ENCODE data around the gene PAGR1. TPM values are rescaled to one million over a fixed set of nuclear protein-coding genes. Genes with fewer than 3 reads are reported as not detected.

The PAGR1 gene
- 32.1 and 32.6 TPM in 2 replicates for total RNA-seq

GRCh38 chr16:29815793-29816693 lies at the start of gene PAGR1:
TSS of gene PAGR1 (plus strand) at chr16:29816152. CDS start at chr16:29816526, 374 bp downstream.

GRCh38 chr16:29777576-29778350 lies 38.2 kb upstream of the PAGR1 start, which contains the start of gene ZG16:
TSS of gene ZG16 (plus strand) at chr16:29778256. CDS start at chr16:29779267, 1,011 bp downstream.

DNA sequence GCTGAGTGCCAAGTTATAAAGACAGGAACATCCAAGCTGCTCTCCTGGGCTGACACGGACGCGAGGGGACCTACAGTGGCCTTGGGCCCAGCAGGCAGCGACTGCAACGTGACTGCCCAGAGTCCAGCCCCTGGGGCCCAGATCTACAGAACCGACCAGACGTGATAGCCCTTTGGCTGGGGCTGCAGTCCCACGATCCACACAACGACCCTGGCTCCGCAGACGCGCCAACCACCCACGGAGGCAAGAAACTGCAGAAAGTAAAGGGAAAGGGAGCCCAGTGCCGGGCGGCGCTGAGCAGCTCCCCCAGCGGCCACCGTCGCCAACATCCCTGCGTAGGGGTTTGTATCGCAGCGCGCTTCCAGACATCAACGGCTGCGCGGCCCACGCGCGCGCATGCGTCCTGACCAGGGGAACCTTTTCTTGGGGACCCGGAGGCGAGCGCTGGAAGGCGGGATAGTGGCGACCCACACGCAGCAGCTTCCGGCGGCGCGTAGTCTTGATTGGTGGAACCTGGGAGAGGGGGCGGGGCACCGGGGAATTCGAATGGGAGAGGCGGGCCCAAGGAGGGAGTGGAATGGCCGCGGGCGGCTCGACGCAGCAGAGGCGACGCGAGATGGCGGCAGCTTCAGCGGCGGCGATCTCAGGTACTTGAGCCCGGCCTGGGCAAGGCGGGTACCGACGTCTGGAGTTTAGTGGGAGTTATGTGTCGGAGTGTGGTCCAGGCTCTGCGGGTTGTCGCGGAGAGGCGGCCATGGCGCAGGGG lies 25.6 kb upstream of the PAGR1 start, which contains the start of gene KIF22:
TSS of gene KIF22 (plus strand) at position 569 of the 766 bp plus-strand sequence. CDS start at position 578, 9 bp downstream.

DNA sequence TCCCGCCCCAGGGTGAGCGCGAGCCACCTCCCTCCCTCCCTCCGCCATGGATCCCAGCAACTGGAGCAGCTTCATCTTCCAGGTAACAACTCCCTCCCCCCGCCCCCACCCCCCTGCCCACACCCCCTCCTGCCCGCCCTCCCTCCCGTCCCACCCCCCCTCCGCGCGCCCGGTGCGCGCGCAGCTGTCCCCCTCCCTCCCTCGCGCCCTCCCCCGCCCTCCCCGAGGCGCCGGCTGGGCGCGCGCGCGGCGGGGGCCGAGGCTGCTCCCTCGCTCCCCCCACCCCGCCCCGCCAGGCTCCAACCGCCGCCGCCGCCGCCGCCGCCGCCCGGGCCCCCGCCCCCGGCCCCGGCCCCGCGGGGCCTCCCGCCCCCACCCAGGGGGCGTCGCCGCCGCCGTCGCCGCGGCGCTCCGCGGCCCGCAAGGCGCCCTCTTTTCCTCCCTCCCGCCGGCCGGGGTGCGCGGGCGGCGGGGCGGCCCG lies 9.8 kb upstream of the PAGR1 start, which contains the start of gene MAZ:
TSS of gene MAZ (plus strand) at position 431 of the 481 bp plus-strand sequence. CDS start 173 bp downstream, outside the sequence.

DNA sequence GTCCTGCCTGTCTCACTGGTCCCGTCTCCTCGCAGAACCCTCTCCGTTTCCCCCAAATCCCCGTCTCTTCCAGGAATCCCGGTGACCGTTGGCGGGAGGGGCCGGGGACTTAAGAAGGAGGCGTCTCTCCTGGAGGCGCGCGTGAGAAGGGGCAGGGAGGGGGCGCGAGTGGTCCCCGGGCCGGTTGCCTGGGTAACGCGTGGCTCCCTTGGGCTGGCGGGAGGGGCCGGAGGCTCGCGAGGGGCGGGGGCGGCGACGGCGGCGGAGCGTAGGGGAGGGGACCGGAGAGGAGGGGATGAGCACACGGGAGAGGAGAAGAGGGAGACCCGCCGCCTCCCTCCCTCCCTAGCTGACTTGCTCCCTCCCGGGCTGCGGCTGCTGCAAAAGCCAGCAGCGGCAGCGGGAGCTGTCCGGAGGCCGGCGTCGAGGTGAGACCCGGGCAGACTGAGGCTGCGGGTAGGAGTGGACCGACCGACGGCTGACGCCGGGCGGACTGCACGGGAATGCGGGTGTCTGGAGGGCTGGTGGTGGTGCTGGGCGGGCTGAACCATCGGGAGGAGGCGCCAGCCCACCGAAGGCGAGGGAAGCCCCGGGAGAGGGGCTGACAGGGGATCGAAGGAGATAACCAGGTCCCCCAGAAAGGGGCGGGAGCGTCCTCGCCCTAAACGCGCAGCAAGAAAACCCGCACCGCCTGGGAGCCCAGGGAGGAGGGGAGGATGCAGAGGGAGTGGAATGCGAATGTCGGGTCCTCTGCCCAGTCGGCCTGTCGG lies 3.9 kb upstream of the PAGR1 start, which contains the start of gene PRRT2:
TSS of gene PRRT2 (plus strand) at position 298 of the 770 bp plus-strand sequence. CDS start 862 bp downstream, outside the sequence.

GRCh38 chr16:29820271-29820701 lies 4.3 kb downstream of the PAGR1 start, which contains the start of gene MVP:
TSS of gene MVP (plus strand) at chr16:29820462. CDS start at chr16:29830550, 10,088 bp downstream.

DNA sequence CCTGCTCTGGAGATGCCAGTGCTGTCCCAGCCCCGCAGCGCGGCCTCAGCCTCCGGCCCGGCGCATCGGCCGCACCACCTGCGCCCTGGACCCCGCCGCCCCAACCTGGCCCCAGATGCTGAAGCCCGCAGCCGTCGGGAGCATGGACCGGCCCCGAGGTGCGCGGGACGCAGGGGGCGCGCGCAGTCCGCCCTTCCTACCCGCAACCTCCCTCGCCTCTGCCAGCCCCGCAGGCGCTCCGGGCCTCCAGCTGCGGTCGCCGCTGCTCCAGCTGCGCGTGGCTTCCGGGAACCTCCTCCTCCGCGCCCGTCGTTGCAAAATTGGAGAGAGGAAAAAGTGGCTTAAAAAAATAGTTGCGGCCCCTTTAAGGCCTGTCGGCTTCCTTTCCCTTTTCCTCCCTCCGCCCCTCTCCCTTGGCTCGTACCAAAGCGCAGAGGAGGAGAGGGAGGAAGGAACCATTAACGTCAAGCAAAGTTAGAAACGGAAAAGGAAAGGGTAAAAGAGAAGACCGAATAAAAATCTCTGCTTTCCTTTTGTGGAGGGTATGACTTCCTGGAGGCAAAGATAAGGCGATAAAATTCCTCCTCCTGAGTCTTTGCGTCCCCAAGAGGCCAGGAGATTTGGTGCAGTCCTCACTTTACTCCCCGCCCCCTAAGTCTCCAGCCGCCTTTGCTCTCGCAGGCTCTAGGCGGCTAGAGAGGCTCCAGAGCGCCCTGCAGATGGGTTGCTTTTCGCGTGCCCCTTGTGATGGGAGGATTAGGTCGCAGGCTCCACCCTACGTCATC lies 47.1 kb downstream of the PAGR1 start, which contains the start of gene CDIPT:
TSS of gene CDIPT (minus strand) at position 343 of the 785 bp plus-strand sequence. CDS start 369 bp downstream, outside the sequence.

Other genes starting within 250 kb of the PAGR1 start
- not detected in 2 replicates for gene SPN, start 152.9 kb upstream of the PAGR1 start, total RNA-seq
- 219 and 276 TPM in 2 replicates for gene QPRT, start 137.0 kb upstream of the PAGR1 start, total RNA-seq
- not detected in 2 replicates for gene C16orf54, start 70.2 kb upstream of the PAGR1 start, total RNA-seq
- gene ZG16, start 37.9 kb upstream of the PAGR1 start, total RNA-seq: not detected in 2 replicates
- 64.2 and 82.5 TPM in 2 replicates for gene KIF22, start 25.4 kb upstream of the PAGR1 start, total RNA-seq
- gene MAZ, start 9.6 kb upstream of the PAGR1 start, total RNA-seq: 161 and 174 TPM in 2 replicates
- gene PRRT2, start 4.0 kb upstream of the PAGR1 start, total RNA-seq: not detected in 2 replicates
- 367 and 369 TPM in 2 replicates for gene MVP, start 4.3 kb downstream of the PAGR1 start, total RNA-seq
- 101 and 105 TPM in 2 replicates for gene CDIPT, start 47.1 kb downstream of the PAGR1 start, total RNA-seq
- 7.1 and 17.9 TPM in 2 replicates for gene SEZ6L2, start 83.4 kb downstream of the PAGR1 start, total RNA-seq
- 8.1 and 11.5 TPM in 2 replicates for gene ASPHD1, start 84.3 kb downstream of the PAGR1 start, total RNA-seq
- gene KCTD13, start 110.1 kb downstream of the PAGR1 start, total RNA-seq: 6.1 and 9.7 TPM in 2 replicates
- gene TMEM219, start 145.9 kb downstream of the PAGR1 start, total RNA-seq: 141 and 145 TPM in 2 replicates
- 36.9 and 38.3 TPM in 2 replicates for gene TAOK2, start 157.7 kb downstream of the PAGR1 start, total RNA-seq
- 12.1 and 13.8 TPM in 2 replicates for gene HIRIP3, start 179.5 kb downstream of the PAGR1 start, total RNA-seq
- 56.8 and 138 TPM in 2 replicates for gene INO80E, start 180.1 kb downstream of the PAGR1 start, total RNA-seq
- 0.53 TPM in 1 of 2 replicates, not detected in the other for gene DOC2A, start 194.9 kb downstream of the PAGR1 start, total RNA-seq
- not detected in 2 replicates for gene C16orf92, start 207.0 kb downstream of the PAGR1 start, total RNA-seq
- gene TLCD3B, start 215.1 kb downstream of the PAGR1 start, total RNA-seq: 1.2 TPM in 1 of 2 replicates, not detected in the other
- gene ALDOA, start 249.6 kb downstream of the PAGR1 start, total RNA-seq: 1,681 and 1,789 TPM in 2 replicates

All from myometrial cell (primary cell).